ENCODE measurements around the gene AQP1. TPM values are rescaled to one million over a fixed set of nuclear protein-coding genes. Genes with fewer than 3 reads are reported as not detected.

Gene AQP1
- total and polyA plus RNA-seq, 2 donors (not counting 1 experiment from before 2014, with no cell fraction given), result not detected

- Histone ChIP-seq H3K79me2 (ENCODE audit: control insufficient read depth, insufficient read depth, low read length) (no peaks in the 10 kb centered on the region), H3K9me3 (ENCODE audit: control extremely low read depth in 1 of 3, control insufficient read depth in 2 of 3, insufficient read depth in 1 of 3, low read length in 2 of 3) (no peaks in the 10 kb centered on the region), H3K27ac (ENCODE audit: low read length in 2 of 2) (no peak overlapping the region), H3K9ac (ENCODE audit: low read length) (no peak overlapping the region), H3K27me3 (replicated peaks in 1 of 4; ENCODE audit: control extremely low read depth in 1 of 4, control insufficient read depth in 3 of 4, insufficient read depth in 4 of 4, low read length in 3 of 4) (no peaks in the 10 kb centered on the region), H4K20me1 (ENCODE audit: control insufficient read depth, insufficient read depth, low read length, poor library complexity, severe bottlenecking) (no peaks in the 10 kb centered on the region), H3K36me3 (replicated peaks in 1 of 2; ENCODE audit: control extremely low read depth in 1 of 2, control insufficient read depth in 1 of 2, extremely low read depth in 1 of 2, insufficient read depth in 2 of 2, low read length in 1 of 2) (no peaks in the 10 kb centered on the region), H3K4me2 (replicated peaks; ENCODE audit: low read depth, low read length, poor library complexity, severe bottlenecking) (no peak overlapping the region), H3K4me3 (ENCODE audit: control extremely low read depth in 1 of 5, extremely low read depth in 1 of 5, insufficient read depth in 1 of 5, low read depth in 2 of 5, low read length in 4 of 5) (no peak overlapping the region), H2AFZ (ENCODE audit: insufficient read depth, low read depth, low read length, poor library complexity, severe bottlenecking) (no peak overlapping the region), H3K4me1 (ENCODE audit: control insufficient read depth in 2 of 2, insufficient read depth in 2 of 2, low read length in 2 of 2) (no peaks in the 10 kb centered on the region)
- intact Hi-C loops (cut with micrococcal nuclease), result no loop called here
- TF ChIP-seq EZH2 (IDR thresholded peaks at IDR 0.05; ENCODE audit: borderline replicate concordance, insufficient read depth, low read depth, low read length, poor library complexity, severe bottlenecking), result no peak
- TF ChIP-seq CTCF (IDR thresholded peaks at IDR 0.05), result no peak
- ChIA-PET CTCF (no interaction called here), POLR2A (no interaction called here)
- H3K27me3 Mint-ChIP-seq, result peaks cover 5% of the 10 kb centered on the region
- ATAC-seq (ENCODE audit: low read depth), result no peak
- WGBS (ENCODE audit: insufficient coverage), result 79% methylated on average over 7 of the region's 9 CpGs
- H3K9me3 Mint-ChIP-seq (ENCODE audit: insufficient read depth), result no peaks in the 10 kb centered on the region
- no peak overlapping the region for H3K27ac Mint-ChIP-seq
- H3K4me3 Mint-ChIP-seq, result no peak overlapping the region
- no peaks in the 10 kb centered on the region for H3K4me1 Mint-ChIP-seq
- DNase-seq, result no peak
Measured at GRCh38 chr7:30900053-30900452, 11.6 kb upstream of the AQP1 start.

- no peaks in the 10 kb centered on the region for H3K9me3 Mint-ChIP-seq (ENCODE audit: insufficient read depth)
- Histone ChIP-seq H3K79me2 (ENCODE audit: control insufficient read depth, insufficient read depth, low read length) (no peaks in the 10 kb centered on the region), H3K4me1 (ENCODE audit: control insufficient read depth in 2 of 2, insufficient read depth in 2 of 2, low read length in 2 of 2) (no peaks in the 10 kb centered on the region), H3K27me3 (replicated peaks in 1 of 4; ENCODE audit: control extremely low read depth in 1 of 4, control insufficient read depth in 3 of 4, insufficient read depth in 4 of 4, low read length in 3 of 4) (no peaks in the 10 kb centered on the region), H3K9ac (ENCODE audit: low read length) (no peak overlapping the region), H3K36me3 (replicated peaks in 1 of 2; ENCODE audit: control extremely low read depth in 1 of 2, control insufficient read depth in 1 of 2, extremely low read depth in 1 of 2, insufficient read depth in 2 of 2, low read length in 1 of 2) (no peaks in the 10 kb centered on the region), H3K9me3 (ENCODE audit: control extremely low read depth in 1 of 3, control insufficient read depth in 2 of 3, insufficient read depth in 1 of 3, low read length in 2 of 3) (no peaks in the 10 kb centered on the region), H2AFZ (ENCODE audit: insufficient read depth, low read depth, low read length, poor library complexity, severe bottlenecking) (no peak overlapping the region), H3K4me2 (replicated peaks; ENCODE audit: low read depth, low read length, poor library complexity, severe bottlenecking) (no peak overlapping the region), H3K27ac (ENCODE audit: low read length in 2 of 2) (no peak overlapping the region), H4K20me1 (ENCODE audit: control insufficient read depth, insufficient read depth, low read length, poor library complexity, severe bottlenecking) (no peaks in the 10 kb centered on the region), H3K4me3 (ENCODE audit: control extremely low read depth in 1 of 5, extremely low read depth in 1 of 5, insufficient read depth in 1 of 5, low read depth in 2 of 5, low read length in 4 of 5) (no peak overlapping the region)
- CTCF ChIA-PET, result no interaction called here
- ATAC-seq (ENCODE audit: low read depth), result no peak
- H3K4me1 Mint-ChIP-seq, result no peaks in the 10 kb centered on the region
- intact Hi-C loops (cut with micrococcal nuclease), result no loop called here
- H3K27ac Mint-ChIP-seq, result no peak overlapping the region
- no peak for DNase-seq
- 79% methylated on average over 11 of the region's 11 CpGs for WGBS (ENCODE audit: insufficient coverage)
- TF ChIP-seq CTCF (IDR thresholded peaks at IDR 0.05), result no peak
- TF ChIP-seq EZH2 (IDR thresholded peaks at IDR 0.05; ENCODE audit: borderline replicate concordance, insufficient read depth, low read depth, low read length, poor library complexity, severe bottlenecking), result no peak
- POLR2A ChIA-PET, result no interaction called here
- H3K27me3 Mint-ChIP-seq, result peaks cover 5% of the 10 kb centered on the region
- H3K4me3 Mint-ChIP-seq, result no peak overlapping the region
Measured at GRCh38 chr7:30900803-30901362, 10.8 kb upstream of the AQP1 start.
